ENCODE data around the gene TNFAIP6.
"Not testable (repeated sequence)": the region's sequence is repeated elsewhere in the genome, so short reads cannot be mapped to it uniquely, and the experiment has no call there.

The TNFAIP6 gene

DNA sequence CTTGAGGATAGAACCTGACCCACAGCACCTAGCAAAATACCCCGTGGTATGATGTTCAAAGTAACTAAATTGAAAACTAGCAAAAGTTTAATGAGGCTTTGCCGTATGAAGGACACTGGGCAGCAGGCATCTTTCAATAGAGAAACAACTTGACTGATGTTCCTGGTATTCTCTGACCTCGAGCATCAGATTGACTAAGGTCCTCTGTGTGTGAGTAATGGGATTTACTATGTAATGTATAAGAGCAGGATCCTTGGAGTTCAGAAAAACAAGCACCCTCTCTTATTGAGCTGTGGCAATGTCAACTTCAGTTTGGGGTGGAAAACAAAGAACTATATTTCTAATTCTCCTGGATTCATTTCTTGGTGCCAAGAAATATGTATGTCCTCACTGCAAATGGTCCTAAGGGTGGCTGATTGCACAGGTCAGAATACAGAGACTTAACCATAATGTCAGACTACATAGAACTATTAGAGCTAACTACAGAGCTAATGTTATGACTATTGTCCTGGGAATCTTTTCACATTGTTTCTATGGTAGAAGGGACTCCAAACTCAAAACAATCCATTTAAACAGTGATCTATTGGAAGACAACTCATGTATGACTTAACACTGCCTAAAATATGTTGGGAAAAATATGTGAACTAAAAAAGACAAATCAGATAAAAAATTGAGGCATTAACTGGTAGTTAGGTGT lies 4.4 kb downstream of the TNFAIP6 start:
- peak in 1 of 3 donors; percentile 60 for DNase-seq

DNA sequence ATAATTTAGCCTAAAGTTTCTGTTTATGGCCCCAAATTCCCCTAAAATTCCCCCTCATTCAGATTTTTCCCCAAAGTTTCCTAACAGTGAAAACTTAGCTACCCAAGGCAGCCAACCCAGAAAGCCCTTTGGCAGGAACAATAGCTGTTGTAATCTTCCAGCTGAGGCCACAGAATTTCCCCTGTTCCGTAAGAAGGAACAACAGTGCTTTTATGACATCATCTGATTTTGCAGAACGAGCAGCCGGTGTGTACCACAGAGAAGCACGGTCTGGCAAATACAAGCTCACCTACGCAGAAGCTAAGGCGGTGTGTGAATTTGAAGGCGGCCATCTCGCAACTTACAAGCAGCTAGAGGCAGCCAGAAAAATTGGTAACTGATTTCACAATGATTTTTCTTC lies 6.3 kb downstream of the TNFAIP6 start:
- DNase-seq: peak; percentile 92 to 98 (median 97)

DNA sequence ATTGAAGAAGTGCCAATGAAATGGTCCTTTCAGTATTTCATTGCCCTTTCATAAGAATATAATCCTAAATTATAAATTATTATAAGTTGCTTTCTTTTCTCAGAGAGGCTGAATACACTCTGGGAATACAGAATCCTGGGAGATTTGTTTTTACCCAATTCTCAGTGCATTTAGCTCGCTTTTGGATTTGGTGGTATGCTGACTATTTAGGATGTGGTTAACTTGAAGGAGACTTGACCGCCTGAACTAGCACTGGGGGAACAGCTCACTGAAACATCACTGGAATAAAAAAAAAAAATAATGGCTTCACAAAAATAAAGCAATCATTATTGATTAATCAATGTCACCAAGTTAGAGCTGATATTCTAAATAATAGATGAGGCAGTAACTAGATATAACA lies 10.2 kb downstream of the TNFAIP6 start:
- DNase-seq: no peak

GRCh38 chr2:151374436-151374835 lies 17.0 kb downstream of the TNFAIP6 start:
- peak; percentile 56 to 85 (median 82) for DNase-seq

- no peak for DNase-seq
Observed at GRCh38 chr2:151379169-151379568, 21.8 kb downstream of the TNFAIP6 start.

- DNase-seq: no peak
Observed at GRCh38 chr2:151380580-151381235, 23.3 kb downstream of the TNFAIP6 start.

DNA sequence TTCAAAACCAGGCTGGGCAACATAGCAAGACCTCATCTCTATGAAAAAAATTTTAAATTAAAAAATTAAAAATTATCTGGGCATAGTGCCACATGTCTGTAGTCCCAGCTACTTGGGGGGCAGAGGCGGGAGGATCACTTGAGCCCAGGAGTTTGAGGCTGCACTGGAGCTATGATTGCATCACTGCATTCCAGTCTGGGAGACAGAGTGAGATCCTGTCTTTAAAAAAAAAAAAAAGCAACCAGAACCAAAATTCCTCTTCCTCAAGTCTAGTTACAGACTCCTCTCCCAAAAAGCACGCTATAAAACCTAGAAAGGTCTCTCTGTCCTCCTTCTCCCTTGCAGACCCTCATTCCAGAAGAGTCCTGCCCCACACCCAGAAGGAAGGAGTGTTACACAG lies 23.9 kb downstream of the TNFAIP6 start:
- no peak for DNase-seq

GRCh38 chr2:151388011-151388410 lies 30.6 kb downstream of the TNFAIP6 start:
- no peak for DNase-seq

DNA sequence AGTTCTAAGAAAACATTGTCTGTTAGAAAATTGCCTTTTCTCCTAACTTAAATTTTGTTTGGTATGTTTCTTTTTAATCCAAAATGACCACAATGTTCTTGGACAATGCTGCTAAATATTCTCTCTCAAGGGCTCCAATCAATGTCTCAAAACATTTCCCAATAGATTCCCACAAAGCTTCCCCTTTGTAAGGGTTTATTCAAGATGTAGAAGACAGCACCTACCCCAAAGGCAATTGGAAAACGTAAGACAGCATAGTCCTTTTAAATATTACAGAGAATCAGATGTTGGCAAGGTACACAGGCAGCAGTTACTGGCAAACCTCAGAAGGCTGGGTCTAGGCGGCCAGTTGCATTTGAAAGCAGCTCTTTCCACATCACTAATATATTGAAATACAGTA lies 34.0 kb downstream of the TNFAIP6 start:
- DNase-seq: no peak

GRCh38 chr2:151394509-151394908 lies 37.1 kb downstream of the TNFAIP6 start:
- no peak for DNase-seq

GRCh38 chr2:151395509-151396374 lies 38.4 kb downstream of the TNFAIP6 start:
- no peak for DNase-seq

DNA sequence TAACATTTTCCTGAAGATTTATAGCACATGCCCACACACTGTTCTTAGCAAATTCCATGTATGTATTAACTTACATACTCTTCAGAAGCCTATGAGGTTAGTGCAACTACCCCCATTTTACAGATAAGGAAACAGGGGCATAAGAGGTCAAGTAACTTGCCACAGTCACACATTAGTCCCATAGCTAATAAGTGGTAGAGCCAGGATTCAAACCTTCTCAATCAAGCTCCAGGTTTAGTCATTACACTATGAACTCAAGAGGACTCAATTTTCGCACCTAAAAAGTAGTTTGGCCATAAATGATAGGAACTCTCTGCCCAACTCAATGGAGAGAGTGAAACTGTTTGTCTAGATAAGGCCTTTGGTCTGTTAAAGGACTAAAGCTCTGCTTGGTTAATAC lies 42.6 kb downstream of the TNFAIP6 start:
- no peak for DNase-seq

GRCh38 chr2:151401149-151401548 lies 43.8 kb downstream of the TNFAIP6 start:
- no peak for DNase-seq

DNA sequence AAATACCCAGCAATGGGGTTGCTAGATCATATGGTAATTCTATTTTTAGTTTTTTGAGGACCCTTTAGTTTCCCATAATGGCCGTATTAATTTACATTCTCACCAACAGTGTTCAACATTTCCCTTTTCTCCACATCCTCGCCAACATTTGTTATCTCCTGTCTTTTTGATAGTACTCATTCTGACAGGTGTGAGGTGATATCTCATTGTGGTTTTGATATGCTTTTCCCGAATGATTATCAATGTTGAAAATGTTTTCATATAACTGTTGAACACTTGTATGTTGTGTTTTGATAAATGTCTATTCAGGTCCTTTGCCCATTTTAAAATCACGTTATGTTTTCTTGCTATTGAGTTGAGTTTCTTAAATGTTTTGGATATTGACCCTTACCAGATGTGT lies 46.5 kb downstream of the TNFAIP6 start:
- no peak for DNase-seq

GRCh38 chr2:151405376-151405775 lies 48.0 kb downstream of the TNFAIP6 start:
- no peak for DNase-seq

DNA sequence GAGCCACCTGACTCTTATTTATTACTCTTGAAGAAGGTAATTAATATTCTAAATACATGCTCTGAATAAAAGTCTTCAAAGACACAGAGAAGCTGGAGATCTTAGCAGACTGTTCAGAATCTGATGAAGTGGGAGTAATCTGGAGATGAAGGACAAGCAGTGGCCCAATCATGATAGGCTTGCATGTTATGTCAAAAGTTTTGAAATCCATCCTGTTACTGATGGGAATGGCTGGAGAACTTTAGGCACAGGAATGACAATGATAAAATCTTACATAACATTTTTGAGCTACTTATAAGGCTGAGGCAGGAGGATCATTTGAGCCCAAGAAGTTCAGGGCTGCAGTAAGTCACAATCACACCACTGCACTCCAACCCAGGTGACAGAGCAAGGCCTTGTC lies 49.9 kb downstream of the TNFAIP6 start:
- no peak for DNase-seq

DNA sequence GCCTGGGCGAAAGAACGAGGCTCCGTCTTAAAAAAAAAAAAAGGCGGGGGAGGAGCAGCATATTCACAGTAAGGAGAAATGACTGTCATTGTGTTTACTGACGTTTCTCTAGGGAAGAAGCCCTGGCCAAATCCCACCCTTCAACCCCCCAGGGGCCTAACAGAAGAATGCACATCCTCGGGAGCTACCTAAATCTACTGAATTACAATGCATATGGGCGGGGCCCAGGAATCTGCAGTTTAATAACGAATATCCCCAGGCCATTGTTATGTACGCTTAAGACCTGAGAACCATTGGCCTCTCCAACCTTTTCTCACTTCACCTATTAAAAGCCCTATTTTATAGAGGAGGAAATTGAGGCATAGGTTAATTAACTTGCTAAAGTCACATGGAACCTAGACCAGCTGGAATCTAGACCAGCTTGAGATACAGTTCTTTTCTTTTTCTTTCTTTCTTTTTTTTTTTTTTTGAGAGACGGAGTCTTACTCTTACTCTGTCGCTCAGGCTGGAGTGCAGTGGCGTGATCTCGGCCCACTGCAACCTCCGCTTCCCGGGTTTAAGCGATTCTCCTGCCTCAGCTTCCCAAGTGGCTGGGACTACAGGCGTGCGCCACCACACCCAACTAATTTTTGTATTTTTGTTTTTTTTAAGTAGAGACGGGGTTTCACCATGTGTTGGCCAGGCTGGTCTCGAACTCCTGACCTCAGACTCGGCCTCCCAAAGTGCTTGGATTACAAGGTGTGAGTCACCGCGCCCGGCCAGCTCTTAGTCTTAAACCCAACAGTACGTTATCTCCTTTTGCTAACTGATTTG lies 51.6 kb downstream of the TNFAIP6 start:
- no peak for DNase-seq

DNA sequence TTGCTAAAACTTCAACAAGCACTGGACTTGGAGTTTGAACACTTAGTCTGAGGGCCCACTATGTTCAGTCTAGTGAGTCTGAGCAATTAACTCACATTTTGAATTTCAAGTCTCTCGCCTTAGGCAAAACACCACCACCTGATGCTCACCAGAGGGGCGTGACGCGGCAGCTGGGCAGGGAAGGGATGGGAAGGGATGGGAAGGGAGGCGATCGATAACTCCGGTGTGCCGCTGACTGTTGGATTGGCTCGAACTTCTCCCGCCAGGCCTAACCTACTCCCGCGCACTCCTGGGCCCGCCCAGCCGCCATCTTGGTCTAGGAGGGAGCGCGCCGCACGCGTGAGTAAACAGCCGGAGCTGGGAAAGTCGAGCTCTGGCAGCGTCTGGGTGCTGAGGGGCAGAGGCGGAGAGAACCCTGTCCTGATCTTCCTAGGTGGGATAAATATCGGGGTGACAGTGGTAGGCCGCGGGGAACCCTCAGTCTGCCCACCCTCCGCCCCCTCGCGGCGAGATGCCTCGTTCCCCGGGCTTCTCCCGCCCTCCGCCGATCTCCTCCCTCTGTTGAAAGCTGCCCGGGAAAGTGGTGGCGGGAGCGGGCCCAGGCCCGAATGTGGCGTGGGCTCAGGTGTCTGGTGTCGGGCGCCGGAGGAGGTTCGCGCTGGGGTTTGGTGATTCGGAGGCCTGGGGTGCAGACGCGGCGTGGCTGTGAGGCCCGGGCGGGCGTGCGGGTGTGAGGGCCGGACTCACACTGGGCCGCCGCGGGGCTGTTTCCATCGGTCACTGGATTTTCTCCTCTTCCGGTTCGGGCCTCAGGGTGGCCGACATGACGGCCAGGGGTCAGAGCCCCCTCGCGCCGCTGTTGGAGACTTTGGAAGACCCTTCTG lies 52.5 kb downstream of the TNFAIP6 start, which contains the start of gene RIF1:
RIF1 (plus strand) TSS at position 302 of the 884 bp plus-strand sequence; CDS start at position 824, 522 bp downstream.
- DNase-seq: peak; percentile 87 to 95 (median 92)

DNA sequence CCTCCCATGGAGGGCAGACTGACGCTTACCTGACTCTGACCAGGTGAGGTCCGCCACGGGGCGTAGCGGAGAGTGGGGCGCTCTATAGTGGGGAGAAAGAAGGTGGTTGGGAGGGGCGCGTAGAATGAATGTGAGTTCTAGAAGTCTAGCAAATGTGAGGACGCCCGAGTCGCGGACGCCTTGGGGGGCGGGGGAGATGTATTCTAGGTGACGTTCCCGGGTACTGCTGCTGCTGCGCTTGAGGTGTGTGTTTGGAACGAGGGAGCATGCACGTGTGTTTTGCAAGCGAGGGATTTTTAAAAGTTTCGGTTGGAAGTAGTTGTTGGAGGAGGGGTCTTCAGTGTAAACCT lies 53.1 kb downstream of the TNFAIP6 start:
- peak in 2 of 3 donors; percentile 21 to 24 for DNase-seq

GRCh38 chr2:151417650-151418049 lies 60.3 kb downstream of the TNFAIP6 start:
- DNase-seq: no peak

DNA sequence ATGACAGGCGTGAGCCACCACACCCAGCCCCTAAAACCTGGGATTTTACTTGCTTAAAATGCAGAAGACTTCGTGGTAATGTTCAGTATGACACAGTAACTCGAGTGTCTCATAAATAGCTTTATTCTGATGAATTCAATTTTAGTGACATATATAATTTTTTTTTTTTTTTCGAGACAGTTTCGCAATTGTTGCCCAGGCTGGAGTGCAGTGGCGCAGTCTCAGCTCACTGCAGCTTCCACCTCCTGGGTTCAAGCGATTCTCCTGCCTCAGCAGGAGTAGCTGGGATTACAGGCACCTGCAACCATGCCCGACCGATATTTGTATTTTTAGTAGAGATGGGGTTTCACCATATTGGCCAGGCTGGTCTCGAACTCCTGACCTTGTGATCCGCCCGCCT lies 64.3 kb downstream of the TNFAIP6 start:
- not testable (repeated sequence) for DNase-seq

All from suppressor macrophage treated with lipopolysaccharide for 1 hour (primary cell).